ENCODE data around the gene RTN4RL1. TPM values are rescaled to one million over a fixed set of nuclear protein-coding genes. Genes with fewer than 3 reads are reported as not detected.

RTN4RL1 gene
- total and polyA plus RNA-seq, 12 donors = 1.3 to 9.4 (median 6.1) TPM

- Histone ChIP-seq H3K4me3 (no peak overlapping the region), H3K27ac (no peak overlapping the region), H3K36me3 (replicated peaks in 1 of 2) (no peaks in the 10 kb centered on the region), H3K4me1 (replicated peaks in 1 of 2) (no peaks in the 10 kb centered on the region), H3K27me3 (no peaks in the 10 kb centered on the region), H3K9me3 (replicated peaks in 1 of 3) (no peaks in the 10 kb centered on the region)
- no peak for DNase-seq
- WGBS, 4 donors = 74 to 84% (median 80%) methylated on average over 9 to 22 of the region's 22 CpGs
- no peak for TF ChIP-seq POLR2A (IDR thresholded peaks at IDR 0.05)
- TF ChIP-seq, protein P1, sequence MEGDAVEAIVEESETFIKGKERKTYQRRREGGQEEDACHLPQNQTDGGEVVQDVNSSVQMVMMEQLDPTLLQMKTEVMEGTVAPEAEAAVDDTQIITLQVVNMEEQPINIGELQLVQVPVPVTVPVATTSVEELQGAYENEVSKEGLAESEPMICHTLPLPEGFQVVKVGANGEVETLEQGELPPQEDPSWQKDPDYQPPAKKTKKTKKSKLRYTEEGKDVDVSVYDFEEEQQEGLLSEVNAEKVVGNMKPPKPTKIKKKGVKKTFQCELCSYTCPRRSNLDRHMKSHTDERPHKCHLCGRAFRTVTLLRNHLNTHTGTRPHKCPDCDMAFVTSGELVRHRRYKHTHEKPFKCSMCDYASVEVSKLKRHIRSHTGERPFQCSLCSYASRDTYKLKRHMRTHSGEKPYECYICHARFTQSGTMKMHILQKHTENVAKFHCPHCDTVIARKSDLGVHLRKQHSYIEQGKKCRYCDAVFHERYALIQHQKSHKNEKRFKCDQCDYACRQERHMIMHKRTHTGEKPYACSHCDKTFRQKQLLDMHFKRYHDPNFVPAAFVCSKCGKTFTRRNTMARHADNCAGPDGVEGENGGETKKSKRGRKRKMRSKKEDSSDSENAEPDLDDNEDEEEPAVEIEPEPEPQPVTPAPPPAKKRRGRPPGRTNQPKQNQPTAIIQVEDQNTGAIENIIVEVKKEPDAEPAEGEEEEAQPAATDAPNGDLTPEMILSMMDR (IDR thresholded peaks at IDR 0.05) = no peak
- intact Hi-C loops (cut with DNase I) = no loop called here
These were observed 77.2 kb downstream of the RTN4RL1 start for GRCh38 chr17:1947743-1948516.

DNA sequence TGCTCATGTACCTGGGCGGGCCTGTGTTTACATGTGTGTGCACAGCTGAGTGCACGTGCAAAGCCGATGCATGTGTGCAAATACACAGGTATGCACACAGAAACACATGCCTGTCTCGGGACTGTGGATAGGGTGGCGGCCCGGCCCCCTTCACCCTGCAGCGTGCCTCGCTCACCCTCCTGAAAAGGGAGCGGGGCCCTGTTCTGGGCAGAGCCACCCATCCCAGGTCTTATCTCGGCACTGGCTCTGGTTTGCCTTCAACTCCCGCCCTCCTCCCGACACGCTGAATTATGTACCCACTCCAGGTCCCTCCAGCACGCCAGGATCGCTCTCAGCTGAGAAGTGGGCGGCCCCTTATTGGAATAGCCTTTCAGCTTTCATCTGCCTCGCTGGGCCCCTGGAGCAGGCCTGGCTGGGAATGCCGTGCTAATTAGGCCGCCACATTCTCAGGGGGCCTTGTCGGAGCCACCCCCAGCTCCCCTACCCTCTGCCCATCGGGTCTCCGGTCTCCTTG lies 77.8 kb downstream of the RTN4RL1 start:
- TF ChIP-seq, protein P1 (IDR thresholded peaks at IDR 0.05) = no peak
- TF ChIP-seq POLR2A (IDR thresholded peaks at IDR 0.05) = no peak
- no peaks in the 10 kb centered on the region for H3K36me3 ChIP-seq (replicated peaks in 1 of 2)
- H3K4me1 ChIP-seq (replicated peaks in 1 of 2) = no peaks in the 10 kb centered on the region
- H3K4me3 ChIP-seq = no peak overlapping the region
- 75 to 95% (median 81%) methylated on average over 11 to 22 of the region's 22 CpGs for WGBS, 4 donors
- DNase-seq = no peak
- H3K27ac ChIP-seq = no peak overlapping the region
- intact Hi-C loops (cut with DNase I) = no loop called here
- no peaks in the 10 kb centered on the region for H3K27me3 ChIP-seq
- no peaks in the 10 kb centered on the region for H3K9me3 ChIP-seq (replicated peaks in 1 of 3)

GRCh38 chr17:1946021-1946932 lies 78.9 kb downstream of the RTN4RL1 start:
- TF ChIP-seq, protein P1 (IDR thresholded peaks at IDR 0.05) = no peak
- no peak for TF ChIP-seq POLR2A (IDR thresholded peaks at IDR 0.05)

GRCh38 chr17:1945621-1946020 lies 79.5 kb downstream of the RTN4RL1 start:
- Histone ChIP-seq H3K27me3 (no peaks in the 10 kb centered on the region), H3K9me3 (replicated peaks in 1 of 3) (no peaks in the 10 kb centered on the region), H3K4me1 (replicated peaks in 1 of 2) (no peaks in the 10 kb centered on the region), H3K4me3 (no peak overlapping the region), H3K27ac (no peak overlapping the region), H3K36me3 (replicated peaks in 1 of 2) (no peaks in the 10 kb centered on the region)
- 93 to 97% (median 94%) methylated on average over 12 of the region's 12 CpGs for WGBS, 4 donors
- DNase-seq = no peak
- TF ChIP-seq, protein P1 (IDR thresholded peaks at IDR 0.05) = no peak
- no peak for TF ChIP-seq POLR2A (IDR thresholded peaks at IDR 0.05)
- intact Hi-C loops (cut with DNase I) = no loop called here

More at GRCh38 chr17:1946021-1946932, 78.9 kb downstream of the RTN4RL1 start:
- WGBS, 4 donors = 82 to 91% (median 85%) methylated on average over 16 to 20 of the region's 20 CpGs
- Histone ChIP-seq H3K36me3 (replicated peaks in 1 of 2) (no peaks in the 10 kb centered on the region), H3K4me3 (no peak overlapping the region), H3K27me3 (no peaks in the 10 kb centered on the region), H3K4me1 (replicated peaks in 1 of 2) (no peaks in the 10 kb centered on the region), H3K9me3 (replicated peaks in 1 of 3) (no peaks in the 10 kb centered on the region), H3K27ac (no peak overlapping the region)
- intact Hi-C loops (cut with DNase I) = no loop called here
- no peak for DNase-seq
